HG02763 (cell line): ENCODE results near the gene TAGLN.
"Not testable (repeated sequence)": the region's sequence is repeated elsewhere in the genome, so short reads cannot be mapped to it uniquely, and the experiment has no call there.

Experiments used
- ATAC-seq: cut with Tn5 transposase; IDR thresholded peaks from one replicate; pipeline ENCODE4 v1.9.1; 2021; ENCODE audit warnings: mild to moderate bottlenecking, moderate library complexity; ENCODE audit not compliant: unreplicated experiment

The TAGLN gene

DNA sequence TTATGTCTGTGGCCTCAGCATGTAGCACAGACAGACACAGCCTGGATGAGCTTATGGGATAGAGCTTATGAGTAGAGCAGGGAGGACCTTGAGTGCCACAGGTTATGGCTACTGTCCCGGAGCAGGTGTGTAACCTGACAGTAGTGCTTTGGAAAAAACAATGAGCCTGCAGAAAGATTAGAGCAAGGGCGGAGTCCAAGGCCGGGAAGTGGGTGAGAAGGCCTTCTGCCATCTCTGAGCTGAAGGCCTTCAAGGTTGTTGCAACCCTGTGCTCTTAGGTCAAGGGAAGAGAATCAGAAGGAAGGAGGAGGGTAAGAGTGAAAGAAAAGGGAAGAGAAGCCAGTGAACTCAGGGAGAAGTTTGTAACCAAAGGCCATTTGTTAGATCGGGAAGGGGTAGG, 3.9 kb upstream of the TAGLN start:
- ATAC-seq: no peak

DNA sequence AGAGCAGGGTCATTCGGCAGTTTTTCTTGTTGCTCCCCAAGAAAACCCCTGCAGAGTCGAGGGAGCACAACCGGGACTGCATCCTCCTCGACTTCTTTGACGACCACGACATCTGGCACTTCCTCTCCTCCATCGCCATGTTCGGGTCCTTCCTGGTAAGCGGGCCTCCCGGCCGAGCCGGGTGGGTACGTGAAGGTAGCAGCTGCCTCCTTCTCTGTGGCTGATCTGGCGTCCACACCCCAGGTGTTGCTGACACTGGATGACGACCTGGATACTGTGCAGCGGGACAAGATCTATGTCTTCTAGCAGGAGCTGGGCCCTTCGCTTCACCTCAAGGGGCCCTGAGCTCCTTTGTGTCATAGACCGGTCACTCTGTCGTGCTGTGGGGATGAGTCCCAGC, 3.4 kb upstream of the TAGLN start:
- no peak for ATAC-seq

DNA sequence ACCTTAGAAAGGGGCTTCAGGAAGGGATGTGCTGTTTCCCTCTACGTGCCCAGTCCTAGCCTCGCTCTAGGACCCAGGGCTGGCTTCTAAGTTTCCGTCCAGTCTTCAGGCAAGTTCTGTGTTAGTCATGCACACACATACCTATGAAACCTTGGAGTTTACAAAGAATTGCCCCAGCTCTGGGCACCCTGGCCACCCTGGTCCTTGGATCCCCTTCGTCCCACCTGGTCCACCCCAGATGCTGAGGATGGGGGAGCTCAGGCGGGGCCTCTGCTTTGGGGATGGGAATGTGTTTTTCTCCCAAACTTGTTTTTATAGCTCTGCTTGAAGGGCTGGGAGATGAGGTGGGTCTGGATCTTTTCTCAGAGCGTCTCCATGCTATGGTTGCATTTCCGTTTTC, 2.2 kb upstream of the TAGLN start:
- ATAC-seq: no peak

DNA sequence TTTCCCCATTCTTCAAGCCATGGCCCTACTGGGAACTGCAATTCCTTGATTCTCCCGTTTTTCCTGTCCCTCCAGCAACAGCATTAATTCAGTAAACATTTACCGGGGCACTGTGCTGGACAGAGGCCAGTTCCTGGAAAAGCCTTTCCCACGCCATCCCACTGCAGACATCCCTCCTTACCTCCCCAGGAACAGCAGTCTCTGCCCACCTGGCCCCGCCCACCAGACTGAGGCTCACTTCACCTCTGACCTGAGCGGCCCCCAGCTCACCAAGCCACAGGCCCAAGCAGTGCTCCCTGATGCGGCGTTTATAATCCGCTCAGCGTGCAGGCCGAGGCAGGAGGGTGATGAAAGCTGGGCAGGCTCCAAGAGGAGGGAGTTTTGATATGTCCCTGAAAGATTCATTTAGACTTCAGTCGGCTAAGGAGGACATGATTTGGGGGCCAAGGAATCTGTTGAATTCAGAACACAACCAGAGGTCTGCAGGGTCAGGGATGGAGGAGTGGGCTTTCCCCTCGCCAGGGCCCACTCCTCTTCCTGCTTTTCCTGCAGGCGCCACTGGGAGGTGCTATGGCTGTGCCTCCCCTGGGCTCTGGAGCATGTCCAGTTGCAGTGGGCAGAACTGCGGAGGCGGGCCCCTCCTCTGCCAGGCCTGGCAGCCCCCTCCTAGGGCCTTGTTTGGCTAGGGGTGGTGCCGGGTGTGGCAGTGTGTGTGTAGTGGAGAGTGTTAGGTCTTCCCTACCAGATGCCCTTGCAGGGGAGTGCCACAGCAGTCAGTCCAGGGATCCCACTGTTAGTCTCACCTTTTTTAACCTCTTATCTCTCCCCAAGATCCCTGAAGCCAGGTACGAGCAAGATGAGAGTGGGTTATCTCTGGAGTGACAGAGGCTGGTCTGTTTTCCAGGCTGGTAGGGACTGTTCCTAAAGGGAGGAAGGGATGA, 1.4 kb upstream of the TAGLN start:
- ATAC-seq: no peak

DNA sequence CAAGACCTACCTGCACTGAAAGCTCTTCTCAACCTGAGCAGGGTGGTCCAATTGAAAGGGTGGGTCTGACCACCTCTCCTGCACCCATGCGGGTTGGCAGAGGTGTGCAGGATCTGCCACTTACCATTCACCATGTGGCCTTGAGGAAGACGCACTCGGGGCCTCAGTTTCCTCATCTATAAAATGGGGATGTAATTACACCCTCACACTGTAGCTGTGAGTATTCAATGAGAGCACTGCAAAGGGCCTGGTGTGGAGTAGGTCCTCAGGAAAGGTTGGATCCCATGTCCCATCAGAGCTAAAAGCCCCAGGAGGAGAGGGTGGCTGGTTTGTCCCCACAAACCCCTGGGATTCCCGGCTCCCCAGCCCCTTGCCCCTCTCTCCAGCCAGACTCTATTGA, 557 bp upstream of the TAGLN start:
- no peak for ATAC-seq

DNA sequence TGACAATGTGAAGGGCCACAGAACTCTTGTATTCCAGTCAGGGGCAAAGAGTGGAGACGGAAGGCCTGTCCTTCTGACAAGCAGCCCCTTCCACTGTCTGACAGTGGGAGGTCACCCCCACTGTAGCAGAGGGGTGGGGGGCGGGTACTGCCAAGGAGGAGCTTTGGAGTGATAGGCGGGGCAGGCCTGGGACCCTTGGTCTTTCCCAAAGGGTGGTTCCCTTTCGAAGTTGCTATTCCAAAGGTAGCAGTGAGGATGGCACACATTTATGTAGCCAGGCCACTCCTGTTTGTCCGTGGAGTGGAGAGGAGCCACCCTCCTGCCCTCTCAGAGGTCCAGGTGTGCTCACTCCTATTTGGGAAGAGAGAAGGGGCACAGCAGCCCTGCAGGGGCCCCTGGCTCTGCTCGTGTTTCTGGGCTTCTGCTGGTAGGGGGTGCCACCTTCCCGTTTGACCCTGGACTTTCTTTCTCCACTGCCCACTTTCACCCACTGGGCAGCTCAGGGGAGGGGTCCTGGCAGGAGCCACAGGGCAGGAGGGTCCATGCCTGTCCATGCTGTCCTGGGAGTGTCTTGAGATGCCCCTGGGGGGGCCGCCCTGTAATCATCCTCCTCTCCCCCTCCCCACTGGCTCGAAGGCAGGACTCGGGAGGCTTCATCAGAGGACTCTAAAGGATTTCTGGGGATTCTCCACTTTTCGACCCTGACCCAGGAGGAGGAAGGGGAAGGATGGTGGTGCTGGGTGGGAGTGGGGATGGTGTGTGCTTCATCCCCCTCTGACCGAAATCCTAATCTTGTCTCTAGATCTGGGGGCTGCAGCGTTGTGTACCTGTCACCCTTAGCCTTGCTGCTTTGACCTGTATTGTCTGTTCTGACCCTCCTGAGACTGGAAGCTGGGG, 994 bp downstream of the TAGLN start:
- no peak for ATAC-seq

DNA sequence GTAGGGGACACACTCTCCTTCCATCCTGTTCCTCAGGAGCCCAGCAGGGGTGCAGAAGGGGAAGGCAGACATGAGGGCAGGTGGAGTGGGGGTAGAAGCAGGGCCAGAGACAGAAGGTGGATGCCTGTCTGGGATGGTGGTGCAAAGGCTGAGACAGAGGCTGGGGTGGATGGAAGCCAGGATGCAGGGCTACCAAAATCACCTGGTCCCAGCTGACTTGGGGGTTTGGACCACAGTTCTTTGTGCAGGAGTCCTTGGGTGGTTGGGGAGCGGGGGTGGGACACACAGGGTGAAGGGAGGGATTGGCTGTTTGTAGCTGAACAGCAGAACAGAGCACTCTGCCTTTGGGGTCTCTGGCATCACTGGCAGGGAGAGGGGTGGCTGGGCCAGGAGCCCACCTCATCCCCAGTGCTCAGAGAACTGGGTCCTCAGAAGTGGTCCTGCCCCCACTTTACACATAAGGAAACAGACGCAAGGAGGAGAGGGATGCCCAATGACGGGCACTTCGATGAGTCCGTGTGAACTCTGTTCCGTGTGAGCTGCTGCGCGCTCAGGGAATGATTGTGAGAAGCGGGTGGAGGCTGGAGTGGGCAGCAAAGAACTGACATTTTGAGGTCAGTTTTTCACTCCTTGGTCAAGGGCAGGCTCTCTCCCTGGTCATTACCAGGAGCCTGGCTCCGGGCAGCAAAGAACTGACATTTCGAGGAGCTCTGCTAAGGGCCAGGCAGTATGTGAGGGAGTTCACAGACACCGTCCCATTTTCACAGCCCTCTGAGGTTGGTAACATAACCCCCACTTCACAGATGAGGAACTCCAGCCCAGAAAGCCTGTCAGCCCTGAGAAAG, 1.9 kb downstream of the TAGLN start:
- ATAC-seq: no peak

DNA sequence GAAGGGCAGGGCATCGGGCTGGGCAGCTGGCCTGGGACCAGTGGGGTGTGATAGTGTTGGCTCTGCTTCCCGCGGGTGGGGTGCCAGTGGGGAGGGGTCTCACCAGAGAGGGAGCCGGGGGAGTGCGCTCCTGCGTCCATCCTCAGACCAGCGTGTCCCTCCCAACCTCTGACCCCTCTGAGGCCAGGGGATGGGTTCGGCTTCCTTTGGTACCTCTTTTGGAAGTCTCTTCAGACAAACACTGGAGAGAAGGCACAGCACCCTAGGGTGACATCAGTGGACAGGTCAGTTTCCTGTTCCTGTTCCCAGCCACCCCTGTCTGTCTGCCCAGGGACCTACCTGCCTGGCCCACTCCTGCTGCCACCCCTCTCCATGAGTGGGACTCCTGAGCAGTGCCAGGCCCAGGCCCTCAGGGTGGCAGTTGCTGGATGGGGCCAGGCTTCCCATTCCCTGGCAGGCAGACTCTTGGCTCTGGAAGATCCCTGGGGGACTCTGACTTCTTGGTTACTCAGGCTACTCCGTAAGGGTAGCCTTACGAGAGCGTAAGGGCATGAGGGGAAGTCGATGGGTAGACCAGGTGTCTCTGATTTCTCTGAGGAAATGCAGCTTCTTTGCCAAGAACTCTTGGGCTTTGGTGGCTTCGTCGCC, 2.6 kb downstream of the TAGLN start:
- ATAC-seq: no peak

DNA sequence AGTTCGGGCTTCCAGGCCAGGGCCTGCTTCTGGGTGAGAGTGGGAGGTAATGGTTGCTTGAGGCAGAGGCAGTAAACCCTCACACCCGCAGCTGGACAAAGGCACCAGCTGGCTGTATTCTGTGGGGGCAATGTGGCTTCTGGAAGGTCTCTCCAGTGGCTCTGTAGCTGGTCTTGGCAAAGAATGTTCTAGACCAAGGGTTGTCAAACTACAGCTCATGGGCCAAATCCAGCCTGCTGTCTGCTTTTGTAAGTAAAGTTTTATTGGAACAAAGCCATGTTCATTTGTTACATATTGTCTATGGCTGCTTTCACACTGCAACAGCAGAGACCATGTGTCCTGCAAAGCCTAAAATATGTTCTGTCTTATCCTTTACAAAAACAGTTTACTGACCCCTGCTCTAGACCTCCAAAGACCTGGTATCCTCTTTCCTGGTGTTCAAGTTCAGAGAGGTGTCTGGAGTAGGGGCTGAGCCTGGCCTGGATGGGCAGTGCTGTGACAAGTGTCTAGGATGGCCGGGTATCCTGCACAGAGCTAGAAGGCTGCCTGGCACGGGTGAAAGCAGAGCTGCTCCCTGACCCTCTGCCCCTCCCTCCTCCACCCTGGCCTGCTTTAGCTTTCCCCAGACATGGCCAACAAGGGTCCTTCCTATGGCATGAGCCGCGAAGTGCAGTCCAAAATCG, 3.4 kb downstream of the TAGLN start:
- no peak for ATAC-seq

DNA sequence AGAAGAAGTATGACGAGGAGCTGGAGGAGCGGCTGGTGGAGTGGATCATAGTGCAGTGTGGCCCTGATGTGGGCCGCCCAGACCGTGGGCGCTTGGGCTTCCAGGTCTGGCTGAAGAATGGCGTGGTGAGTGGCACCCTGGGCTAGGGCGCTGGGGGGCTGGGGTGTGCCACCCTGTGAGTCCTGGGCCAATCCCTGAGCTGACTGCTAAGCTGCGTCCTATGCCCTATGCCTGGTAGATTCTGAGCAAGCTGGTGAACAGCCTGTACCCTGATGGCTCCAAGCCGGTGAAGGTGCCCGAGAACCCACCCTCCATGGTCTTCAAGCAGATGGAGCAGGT, 3.9 kb downstream of the TAGLN start:
- ATAC-seq: no peak

DNA sequence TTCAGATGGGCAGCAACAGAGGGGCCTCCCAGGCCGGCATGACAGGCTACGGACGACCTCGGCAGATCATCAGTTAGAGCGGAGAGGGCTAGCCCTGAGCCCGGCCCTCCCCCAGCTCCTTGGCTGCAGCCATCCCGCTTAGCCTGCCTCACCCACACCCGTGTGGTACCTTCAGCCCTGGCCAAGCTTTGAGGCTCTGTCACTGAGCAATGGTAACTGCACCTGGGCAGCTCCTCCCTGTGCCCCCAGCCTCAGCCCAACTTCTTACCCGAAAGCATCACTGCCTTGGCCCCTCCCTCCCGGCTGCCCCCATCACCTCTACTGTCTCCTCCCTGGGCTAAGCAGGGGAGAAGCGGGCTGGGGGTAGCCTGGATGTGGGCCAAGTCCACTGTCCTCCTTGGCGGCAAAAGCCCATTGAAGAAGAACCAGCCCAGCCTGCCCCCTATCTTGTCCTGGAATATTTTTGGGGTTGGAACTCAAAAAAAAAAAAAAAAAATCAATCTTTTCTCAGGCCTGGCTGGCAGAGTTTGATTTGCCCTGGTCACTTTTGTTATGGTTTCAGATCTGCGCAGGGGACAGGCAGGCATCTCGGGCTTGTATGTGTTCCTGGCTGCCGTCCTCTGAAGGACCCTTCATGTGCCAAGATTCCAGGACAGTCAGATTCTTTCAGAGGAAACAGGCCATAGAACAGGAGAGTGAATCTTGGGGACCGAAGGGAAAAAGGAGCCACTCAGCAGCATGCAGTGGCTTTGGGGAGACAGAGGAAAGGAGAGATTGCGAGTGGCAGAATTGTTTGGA, 5.3 kb downstream of the TAGLN start:
- no peak for ATAC-seq

DNA sequence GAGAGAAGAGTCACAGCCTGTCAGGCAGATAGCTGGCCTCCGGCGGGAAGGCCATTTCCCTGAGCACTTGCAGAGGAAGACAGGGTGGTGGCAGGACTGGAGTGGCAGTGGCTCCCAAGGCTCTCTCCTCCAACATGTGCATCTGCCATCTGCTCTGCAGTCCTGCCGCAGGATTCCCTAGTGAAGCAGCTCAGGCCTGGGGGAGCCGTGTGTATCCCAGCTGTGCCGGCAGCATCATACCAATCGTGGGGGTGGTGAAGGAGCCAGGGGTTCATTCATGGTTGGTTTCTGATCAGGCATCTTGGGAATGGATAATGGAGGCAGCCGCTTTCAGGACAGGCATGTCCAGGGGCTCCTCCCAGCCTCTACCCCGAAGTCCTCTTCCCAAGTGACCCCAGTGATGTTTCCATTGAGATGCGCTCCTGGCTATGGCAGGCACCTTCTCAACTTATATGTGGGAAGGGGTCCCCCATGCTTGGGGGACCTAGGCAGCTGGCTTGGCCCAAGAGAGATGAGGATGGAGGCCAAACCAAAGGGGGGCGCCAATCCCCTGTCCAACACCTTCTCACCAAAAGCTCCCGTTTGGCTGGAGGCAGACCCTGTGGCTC, 6.1 kb downstream of the TAGLN start:
- no peak for ATAC-seq

DNA sequence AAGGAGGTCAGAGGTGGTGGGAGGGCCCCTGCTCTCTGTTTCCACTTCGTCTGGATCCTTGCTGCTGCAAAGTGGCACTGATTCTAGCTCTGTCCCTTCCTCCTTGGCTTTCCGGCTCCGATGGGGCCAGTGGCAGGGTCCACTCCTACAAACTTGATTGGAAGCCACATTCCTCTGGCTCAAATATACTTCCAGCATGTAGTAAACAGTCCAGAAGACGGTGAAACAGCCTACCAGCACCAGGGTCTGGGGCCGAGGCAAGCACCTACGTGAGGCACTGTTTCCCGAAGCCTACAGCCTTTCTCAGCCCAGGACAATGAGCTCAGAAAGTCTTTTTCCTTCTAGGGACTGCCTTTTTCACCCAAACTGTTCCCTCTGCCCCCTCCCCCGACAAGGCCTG, 6.9 kb downstream of the TAGLN start:
- not testable (repeated sequence) for ATAC-seq

DNA sequence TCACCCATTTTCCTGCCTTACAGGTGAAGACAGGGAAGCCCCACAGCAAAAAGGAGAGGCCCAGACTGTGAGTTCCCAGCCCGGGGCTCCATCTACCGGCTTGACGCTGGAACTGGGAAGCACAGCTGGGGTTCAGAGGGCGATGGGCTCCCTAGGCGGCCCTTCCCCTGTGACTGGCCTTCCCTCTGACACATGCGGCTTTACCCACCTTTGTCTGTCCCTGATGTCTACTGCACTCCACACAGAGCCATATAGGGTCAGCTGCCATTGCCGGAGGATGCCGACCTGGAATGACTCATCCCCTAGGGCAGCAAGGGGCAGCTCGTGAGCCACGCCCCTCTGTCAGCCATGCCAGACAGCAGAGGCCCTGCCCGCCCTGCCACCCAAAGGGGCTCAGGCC, 7.7 kb downstream of the TAGLN start:
- not testable (repeated sequence) for ATAC-seq

DNA sequence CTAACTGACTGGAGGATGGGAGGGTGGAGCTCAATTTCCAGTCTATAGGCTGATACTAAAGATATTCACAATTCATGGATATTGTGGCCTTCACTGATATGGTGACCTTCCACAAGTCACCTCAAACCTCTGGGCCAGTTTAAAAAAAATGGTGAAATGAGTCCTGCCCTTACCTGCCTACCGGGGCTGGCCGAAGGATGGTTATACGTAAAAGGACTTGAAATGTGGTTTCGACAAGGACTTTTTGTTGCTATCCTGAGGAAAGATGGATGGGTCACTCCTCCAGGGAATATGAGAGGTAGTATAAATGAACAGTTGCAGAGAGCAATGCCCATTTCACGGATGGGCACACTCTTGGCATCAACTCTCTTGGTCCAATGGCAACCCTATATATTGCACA, 8.3 kb downstream of the TAGLN start:
- not testable (repeated sequence) for ATAC-seq

DNA sequence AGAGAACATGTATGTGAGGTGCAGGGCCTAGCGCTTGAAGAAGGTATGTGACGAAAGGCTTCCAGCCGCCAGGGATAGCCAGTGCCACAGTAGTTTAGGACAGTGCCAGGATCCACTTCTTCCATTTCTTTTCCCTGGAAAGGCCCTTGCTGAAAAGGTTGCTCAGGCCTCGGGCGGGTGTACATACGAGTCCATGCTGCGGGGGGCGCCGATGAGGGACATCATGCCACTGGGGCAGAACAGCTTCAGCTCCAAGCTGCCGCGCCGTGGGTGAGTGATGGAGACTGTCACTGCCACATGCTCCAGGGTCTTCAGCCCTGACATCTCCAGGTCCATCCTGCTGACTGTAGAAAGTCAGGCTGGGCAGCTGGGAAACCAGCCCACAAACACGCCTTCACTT, 9.5 kb downstream of the TAGLN start:
- ATAC-seq: not testable (repeated sequence)

DNA sequence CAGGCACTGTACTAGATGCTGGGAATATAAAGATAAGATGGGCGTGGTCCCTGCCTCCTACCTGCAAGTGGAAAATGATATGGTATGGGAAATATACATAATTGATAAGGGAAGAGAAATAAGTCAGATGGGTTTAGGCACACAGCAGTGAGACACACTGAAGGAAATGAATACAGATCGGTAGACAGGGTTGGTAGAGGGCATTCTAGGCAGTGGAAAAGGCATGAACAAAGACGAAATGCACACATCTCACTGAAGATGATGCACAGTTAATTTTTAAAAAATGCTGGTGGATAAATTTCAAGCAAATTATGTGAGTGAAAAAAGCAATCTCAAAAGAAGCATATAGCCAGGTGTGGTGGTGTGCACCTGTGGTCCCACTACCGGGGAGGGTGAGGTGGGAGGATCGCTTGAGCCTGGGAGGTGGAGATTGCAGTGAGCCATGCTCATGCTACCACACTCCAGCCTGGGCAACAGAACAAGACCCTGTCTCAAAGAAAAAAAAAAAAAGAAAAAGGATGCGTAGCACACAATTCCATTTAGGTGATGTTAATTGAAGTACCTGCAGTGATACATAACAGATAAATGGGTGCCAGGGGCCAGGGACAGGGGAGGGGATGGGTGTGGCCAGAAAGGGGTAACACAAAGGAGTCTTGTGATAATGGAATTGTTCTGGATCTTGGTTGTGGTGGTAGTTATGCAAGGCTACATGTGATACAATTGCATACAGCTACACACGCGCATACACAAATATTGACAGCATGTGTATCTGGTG, 10.4 kb downstream of the TAGLN start:
- not testable (repeated sequence) for ATAC-seq

DNA sequence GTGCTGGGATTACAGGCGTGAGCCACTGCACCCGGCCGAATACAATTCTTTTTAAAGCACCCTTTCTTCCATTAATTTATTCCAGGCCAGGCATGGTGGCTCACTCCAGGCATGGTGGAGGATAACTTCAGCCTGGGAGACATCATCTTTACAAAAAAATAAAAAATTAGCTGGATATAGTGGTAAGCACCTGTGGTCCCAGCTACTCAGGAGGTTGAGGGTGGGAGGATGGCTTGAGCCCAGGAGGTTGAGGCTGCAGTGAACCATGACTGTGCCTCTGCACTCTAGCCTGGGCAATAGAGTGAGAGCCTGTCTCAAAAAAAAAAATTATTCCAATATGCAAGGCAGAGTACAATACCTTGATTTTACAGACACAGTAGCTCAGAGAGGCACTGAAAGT, 11.4 kb downstream of the TAGLN start:
- ATAC-seq: no peak
